Pulmonary artery endothelial cell (primary cell): Measurements from ENCODE around the gene PCDHGA1. TPM values are rescaled to one million over a fixed set of nuclear protein-coding genes. Genes with fewer than 3 reads are reported as not detected.
"Not testable (repeated sequence)": the region's sequence is repeated elsewhere in the genome, so short reads cannot be mapped to it uniquely, and the experiment has no call there.

Experiments
- DNase-seq: peaks from one replicate; pipeline ENCODE4 v3.0.0-alpha.2; 2011; ENCODE audit warnings: low read depth, low spot score
- total RNA-seq: library from RNA; depleted of rRNA; stranded (reverse); fragments of >200 nt; gene quantifications from 2 replicates; pipeline ENCODE4 v1.2.3, GENCODE V29; 2014

PCDHGA1 gene
- total RNA-seq, 1 donor from 2014 or later, result 0.20 TPM

DNA sequence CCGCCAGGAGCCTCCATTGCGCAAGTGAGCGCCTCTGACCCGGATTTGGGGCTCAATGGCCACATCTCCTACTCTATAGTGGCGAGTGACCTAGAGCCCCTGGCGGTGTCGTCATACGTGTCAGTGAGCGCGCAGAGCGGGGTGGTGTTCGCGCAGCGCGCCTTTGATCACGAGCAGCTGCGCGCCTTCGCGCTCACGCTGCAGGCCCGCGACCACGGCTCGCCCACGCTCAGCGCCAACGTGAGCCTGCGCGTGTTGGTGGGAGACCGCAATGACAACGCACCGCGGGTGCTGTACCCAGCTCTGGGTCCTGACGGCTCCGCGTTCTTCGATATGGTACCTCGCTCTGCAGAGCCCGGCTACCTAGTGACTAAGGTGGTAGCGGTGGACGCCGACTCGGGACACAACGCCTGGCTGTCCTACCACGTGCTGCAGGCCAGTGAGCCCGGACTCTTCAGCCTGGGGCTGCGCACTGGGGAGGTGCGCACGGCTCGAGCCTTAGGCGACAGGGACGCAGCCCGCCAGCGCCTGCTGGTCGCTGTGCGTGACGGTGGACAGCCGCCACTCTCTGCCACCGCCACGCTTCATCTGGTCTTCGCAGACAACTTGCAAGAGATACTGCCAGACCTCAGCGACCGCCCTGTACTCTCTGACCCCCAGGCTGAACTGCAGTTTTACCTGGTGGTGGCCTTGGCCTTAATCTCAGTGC is 79.4 kb downstream of the PCDHGA1 start:
- DNase-seq, result no peak

GRCh38 chr5:141411575-141411974 is 81.3 kb downstream of the PCDHGA1 start:
- DNase-seq, result no peak

DNA sequence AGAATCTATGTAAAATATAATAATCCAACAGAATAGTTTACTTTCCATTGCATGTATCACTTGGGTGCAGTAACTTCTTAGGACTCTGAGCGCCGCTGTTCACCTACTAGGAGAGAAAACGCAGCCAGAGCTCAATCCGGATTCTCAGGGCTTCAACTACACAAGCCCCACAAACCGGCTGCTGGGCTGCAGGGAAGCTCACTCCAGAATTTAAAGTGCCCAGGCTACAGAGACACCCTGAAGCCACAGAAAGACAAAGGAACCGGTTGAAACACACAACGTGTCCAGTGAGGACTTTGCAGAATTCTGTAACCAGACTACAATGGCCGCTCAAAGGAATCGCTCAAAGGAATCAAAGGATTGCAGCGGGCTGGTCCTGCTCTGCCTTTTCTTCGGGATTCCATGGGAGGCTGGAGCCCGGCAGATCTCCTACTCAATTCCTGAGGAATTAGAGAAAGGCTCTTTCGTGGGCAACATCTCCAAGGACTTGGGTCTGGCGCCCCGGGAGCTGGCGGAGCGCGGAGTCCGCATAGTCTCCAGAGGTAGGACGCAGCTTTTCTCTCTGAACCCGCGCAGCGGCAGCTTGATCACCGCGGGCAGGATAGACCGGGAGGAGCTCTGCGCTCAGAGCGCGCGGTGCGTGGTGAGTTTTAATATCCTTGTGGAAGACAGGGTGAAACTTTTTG is 82.7 kb downstream of the PCDHGA1 start, which contains the start of gene PCDHGA10:
Gene PCDHGA10, plus strand, starts transcription at position 134 of the 686 bp plus-strand sequence. Its CDS starts 189 bp downstream, at position 323.
- no peak for DNase-seq

GRCh38 chr5:141413540-141414069 is 83.3 kb downstream of the PCDHGA1 start:
- DNase-seq, result no peak

DNA sequence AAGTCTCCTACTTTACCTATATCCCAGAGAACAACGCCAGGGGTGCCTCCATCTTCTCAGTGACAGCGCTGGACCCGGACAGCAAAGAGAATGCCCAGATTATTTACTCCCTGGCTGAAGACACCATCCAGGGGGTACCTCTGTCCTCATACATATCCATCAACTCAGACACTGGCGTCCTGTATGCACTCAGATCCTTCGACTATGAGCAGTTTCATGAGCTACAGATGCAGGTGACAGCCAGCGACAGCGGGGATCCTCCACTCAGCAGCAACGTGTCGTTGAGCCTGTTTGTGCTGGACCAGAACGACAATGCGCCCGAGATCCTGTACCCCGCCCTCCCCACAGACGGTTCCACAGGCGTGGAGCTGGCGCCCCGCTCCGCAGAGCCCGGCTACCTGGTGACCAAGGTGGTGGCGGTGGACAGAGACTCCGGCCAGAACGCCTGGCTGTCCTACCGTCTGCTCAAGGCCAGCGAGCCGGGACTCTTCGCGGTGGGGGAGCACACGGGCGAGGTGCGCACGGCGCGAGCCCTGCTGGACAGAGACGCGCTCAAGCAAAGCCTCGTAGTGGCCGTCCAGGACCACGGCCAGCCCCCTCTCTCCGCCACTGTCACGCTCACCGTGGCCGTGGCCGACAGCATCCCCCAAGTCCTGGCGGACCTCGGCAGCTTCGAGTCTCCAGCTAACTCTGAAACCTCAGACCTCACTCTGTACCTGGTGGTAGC is 84.4 kb downstream of the PCDHGA1 start:
- not testable (repeated sequence) for DNase-seq

DNA sequence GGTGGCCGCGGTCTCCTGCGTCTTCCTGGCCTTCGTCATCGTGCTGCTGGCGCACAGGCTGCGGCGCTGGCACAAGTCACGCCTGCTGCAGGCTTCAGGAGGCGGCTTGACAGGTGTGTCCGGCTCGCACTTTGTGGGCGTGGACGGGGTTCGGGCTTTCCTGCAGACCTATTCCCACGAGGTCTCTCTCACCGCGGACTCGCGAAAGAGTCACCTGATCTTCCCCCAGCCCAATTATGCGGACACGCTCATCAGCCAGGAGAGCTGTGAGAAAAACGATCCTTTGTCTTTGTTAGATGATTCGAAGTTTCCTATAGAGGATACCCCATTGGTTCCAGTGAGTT is 84.9 kb downstream of the PCDHGA1 start:
- DNase-seq, result not testable (repeated sequence)

- DNase-seq, result peak; percentile 57
These were observed 87.3 kb downstream of the PCDHGA1 start, which contains the start of gene PCDHGB7 for GRCh38 chr5:141417494-141418172. TSS of gene PCDHGB7 (plus strand) at chr5:141417677. CDS start at chr5:141417860, 183 bp downstream.

GRCh38 chr5:141419074-141419880 is 89.0 kb downstream of the PCDHGA1 start:
- DNase-seq, result no peak

DNA sequence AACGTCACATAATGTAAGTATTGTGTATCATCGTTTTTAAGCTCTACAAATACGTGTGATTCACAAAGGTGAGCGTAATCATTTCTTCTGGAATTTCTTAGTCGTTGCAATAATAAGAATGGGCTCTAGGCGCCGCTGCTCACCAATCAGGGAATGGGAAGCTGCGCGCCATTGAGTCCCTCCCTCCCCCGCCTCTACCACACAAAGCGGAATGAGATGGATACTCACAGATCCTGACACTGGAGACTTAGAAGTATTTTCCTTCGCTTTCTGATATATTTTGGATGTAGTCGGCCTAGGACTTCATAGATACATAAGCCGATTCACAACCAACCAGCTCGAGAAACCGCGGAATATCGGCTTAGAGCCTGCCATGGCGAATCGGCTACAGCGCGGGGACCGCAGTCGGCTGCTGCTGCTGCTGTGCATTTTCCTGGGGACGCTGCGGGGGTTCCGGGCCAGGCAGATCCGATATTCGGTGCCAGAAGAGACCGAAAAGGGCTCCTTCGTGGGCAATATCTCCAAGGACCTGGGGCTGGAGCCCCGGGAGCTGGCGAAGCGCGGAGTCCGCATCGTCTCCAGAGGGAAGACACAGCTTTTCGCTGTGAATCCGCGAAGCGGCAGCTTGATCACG is 90.7 kb downstream of the PCDHGA1 start, which contains the start of gene PCDHGA11:
Gene PCDHGA11, plus strand, starts transcription at position 197 of the 634 bp plus-strand sequence. Its CDS starts 177 bp downstream, at position 374.
- DNase-seq, result no peak

- no peak for DNase-seq
These were observed 91.2 kb downstream of the PCDHGA1 start for GRCh38 chr5:141421489-141421855.

- DNase-seq, result no peak
These were observed 92.5 kb downstream of the PCDHGA1 start for GRCh38 chr5:141422742-141423291.

- no peak for DNase-seq
These were observed 97.6 kb downstream of the PCDHGA1 start for GRCh38 chr5:141427783-141428426.

DNA sequence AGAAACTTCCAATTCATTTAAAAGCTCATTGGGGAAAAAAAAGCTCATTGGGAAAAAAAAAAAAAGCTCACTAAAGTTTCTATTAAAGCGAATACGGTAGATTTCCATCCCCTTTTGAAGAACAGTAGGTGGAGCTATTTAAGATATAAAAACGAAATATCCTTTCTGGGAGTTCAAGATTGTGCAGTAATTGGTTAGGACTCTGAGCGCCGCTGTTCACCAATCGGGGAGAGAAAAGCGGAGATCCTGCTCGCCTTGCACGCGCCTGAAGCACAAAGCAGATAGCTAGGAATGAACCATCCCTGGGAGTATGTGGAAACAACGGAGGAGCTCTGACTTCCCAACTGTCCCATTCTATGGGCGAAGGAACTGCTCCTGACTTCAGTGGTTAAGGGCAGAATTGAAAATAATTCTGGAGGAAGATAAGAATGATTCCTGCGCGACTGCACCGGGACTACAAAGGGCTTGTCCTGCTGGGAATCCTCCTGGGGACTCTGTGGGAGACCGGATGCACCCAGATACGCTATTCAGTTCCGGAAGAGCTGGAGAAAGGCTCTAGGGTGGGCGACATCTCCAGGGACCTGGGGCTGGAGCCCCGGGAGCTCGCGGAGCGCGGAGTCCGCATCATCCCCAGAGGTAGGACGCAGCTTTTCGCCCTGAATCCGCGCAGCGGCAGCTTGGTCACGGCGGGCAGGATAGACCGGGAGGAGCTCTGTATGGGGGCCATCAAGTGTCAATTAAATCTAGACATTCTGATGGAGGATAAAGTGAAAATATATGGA is 100.2 kb downstream of the PCDHGA1 start, which contains the start of gene PCDHGA12:
Gene PCDHGA12, plus strand, starts transcription at position 176 of the 782 bp plus-strand sequence. Its CDS starts 253 bp downstream, at position 429.
- peak; percentile 80 for DNase-seq

DNA sequence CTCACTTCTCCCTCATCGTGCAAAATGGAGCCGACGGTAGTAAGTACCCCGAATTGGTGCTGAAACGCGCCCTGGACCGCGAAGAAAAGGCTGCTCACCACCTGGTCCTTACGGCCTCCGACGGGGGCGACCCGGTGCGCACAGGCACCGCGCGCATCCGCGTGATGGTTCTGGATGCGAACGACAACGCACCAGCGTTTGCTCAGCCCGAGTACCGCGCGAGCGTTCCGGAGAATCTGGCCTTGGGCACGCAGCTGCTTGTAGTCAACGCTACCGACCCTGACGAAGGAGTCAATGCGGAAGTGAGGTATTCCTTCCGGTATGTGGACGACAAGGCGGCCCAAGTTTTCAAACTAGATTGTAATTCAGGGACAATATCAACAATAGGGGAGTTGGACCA is 101.0 kb downstream of the PCDHGA1 start:
- DNase-seq, result no peak

GRCh38 chr5:141432308-141432707 is 102.0 kb downstream of the PCDHGA1 start:
- DNase-seq, result not testable (repeated sequence)

- not testable (repeated sequence) for DNase-seq
These were observed 102.4 kb downstream of the PCDHGA1 start for GRCh38 chr5:141432726-141433125.

DNA sequence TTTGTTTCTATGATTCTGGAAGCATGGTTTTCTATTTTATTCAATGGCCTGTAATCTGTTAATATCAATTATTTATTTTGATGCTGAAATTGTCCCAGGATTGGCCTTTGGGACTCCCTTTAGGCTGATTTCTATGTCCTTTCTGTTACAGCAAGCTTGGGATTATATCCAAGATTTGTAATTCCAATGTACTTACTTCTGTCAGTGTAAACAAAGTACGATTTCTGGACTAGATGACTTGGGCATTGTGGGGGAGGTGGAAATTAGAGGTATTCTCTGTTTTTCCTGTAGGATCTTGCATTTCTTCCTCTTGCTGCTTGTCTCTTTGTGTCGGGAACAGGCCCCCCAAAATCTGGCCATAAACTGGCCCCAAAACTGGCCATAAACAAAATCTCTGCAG is 103.7 kb downstream of the PCDHGA1 start:
- DNase-seq, result no peak

- no peak for DNase-seq
These were observed 106.9 kb downstream of the PCDHGA1 start for GRCh38 chr5:141437221-141437620.
